Mesothelial cell of epicardium (in vitro differentiated cells): ENCODE results near the gene OPA3. TPM values are rescaled to one million over a fixed set of nuclear protein-coding genes. Genes with fewer than 3 reads are reported as not detected.

Experiments
- DNase-seq, 2 experiments: peaks; one replicate each; pipeline ENCODE4 v3.0.0; 2021; ENCODE audit warnings: low spot score in 2 of 2; ENCODE audit not compliant: unreplicated experiment in 2 of 2
- H3K27ac Mint-ChIP-seq: 2 replicates; pipeline ENCODE4 v1.8.0; 2021; ENCODE audit warnings: mixed read lengths
- H3K27me3 Mint-ChIP-seq: 2 replicates; pipeline ENCODE4 v1.8.0; 2021; ENCODE audit warnings: low read depth, mixed read lengths
- H3K36me3 Mint-ChIP-seq: 2 replicates; pipeline ENCODE4 v1.8.0; 2021; ENCODE audit warnings: mixed read lengths
- H3K4me1 Mint-ChIP-seq: 2 replicates; pipeline ENCODE4 v1.8.0; 2021; ENCODE audit warnings: mixed read lengths
- H3K4me3 Mint-ChIP-seq: 2 replicates; pipeline ENCODE4 v1.8.0; 2021; ENCODE audit warnings: mild to moderate bottlenecking, moderate library complexity, mixed read lengths
- H3K9me3 Mint-ChIP-seq: 2 replicates; pipeline ENCODE4 v1.8.0; 2021; ENCODE audit warnings: mixed read lengths
- total RNA-seq: library from RNA; stranded (reverse); gene quantifications from 3 replicates; pipeline ENCODE4 v1.2.1, GENCODE V29; 2021
- TF ChIP-seq, protein P1 (sequence below): fragments of 200-600 bp; sonication (generic); IDR thresholded peaks from one replicate; pipeline ENCODE4 v1.5.0; 2021; ENCODE audit warnings: antibody characterized with exemption; ENCODE audit not compliant: unreplicated experiment

OPA3 gene
- total RNA-seq, 1 donor from 2014 or later: 11.6 TPM

DNA sequence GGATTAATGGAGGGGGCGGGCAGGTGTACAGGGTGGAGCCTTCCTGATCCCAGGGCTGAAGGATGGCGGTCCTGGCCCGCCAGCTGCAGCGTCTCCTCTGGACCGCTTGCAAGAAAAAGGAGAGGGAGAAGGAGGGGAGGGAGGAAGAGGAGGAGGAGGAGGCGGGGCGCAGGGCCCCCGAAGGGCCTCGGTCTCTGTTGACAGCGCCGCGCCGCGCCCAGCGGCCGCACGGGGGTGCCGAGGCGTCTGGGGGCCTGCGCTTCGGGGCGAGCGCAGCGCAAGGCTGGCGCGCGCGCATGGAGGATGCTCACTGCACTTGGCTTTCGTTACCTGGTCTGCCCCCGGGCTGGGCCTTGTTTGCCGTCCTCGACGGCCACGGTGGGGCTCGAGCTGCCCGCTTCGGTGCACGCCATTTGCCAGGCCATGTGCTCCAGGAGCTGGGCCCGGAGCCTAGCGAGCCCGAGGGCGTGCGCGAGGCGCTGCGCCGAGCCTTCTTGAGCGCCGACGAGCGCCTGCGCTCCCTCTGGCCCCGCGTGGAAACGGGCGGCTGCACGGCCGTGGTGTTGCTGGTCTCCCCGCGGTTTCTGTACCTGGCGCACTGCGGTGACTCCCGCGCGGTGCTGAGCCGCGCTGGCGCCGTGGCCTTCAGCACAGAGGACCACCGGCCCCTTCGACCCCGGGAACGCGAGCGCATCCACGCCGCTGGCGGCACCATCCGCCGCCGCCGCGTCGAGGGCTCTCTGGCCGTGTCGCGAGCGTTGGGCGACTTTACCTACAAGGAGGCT is 86.0 kb downstream of the OPA3 start, which contains the start of gene PPM1N:
TSS of gene PPM1N (plus strand) at position 33 of the 785 bp plus-strand sequence. CDS start at position 63, 30 bp downstream.
- TF ChIP-seq, protein P1, sequence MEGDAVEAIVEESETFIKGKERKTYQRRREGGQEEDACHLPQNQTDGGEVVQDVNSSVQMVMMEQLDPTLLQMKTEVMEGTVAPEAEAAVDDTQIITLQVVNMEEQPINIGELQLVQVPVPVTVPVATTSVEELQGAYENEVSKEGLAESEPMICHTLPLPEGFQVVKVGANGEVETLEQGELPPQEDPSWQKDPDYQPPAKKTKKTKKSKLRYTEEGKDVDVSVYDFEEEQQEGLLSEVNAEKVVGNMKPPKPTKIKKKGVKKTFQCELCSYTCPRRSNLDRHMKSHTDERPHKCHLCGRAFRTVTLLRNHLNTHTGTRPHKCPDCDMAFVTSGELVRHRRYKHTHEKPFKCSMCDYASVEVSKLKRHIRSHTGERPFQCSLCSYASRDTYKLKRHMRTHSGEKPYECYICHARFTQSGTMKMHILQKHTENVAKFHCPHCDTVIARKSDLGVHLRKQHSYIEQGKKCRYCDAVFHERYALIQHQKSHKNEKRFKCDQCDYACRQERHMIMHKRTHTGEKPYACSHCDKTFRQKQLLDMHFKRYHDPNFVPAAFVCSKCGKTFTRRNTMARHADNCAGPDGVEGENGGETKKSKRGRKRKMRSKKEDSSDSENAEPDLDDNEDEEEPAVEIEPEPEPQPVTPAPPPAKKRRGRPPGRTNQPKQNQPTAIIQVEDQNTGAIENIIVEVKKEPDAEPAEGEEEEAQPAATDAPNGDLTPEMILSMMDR: no peak
- H3K4me1 Mint-ChIP-seq: peaks cover 16% of the 10 kb centered on the region
- H3K27ac Mint-ChIP-seq: peak within 1 kb of the TSS; percentile 50
- no peaks in the 10 kb centered on the region for H3K9me3 Mint-ChIP-seq
- no peaks in the 10 kb centered on the region for H3K36me3 Mint-ChIP-seq
- DNase-seq: peak in 1 of 2 experiments; percentile 44
- peak within 1 kb of the TSS; percentile 70 for H3K4me3 Mint-ChIP-seq
- peaks cover 65% of the 10 kb centered on the region for H3K27me3 Mint-ChIP-seq

DNA sequence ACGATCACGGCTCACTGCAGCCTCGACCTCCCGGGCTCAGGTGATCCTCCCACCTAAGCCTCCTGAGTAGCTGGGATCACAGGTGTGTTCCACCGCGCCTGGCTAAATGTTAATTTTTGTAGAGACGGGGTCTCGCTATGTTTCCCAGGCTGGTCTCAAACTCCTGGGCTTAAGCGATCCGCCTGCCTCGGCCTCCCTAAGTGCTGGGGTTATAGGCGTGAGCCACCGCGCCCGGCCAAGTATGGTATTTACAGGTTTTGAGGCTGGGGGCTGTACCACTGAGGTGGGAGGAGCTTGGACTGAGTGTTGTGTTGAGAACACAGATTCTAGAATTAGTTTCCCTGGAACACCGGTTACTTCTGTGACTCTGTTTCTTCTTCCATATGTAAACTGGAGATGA is 86.8 kb downstream of the OPA3 start:
- TF ChIP-seq, protein P1: no peak
- H3K27ac Mint-ChIP-seq: no peak overlapping the region
- H3K27me3 Mint-ChIP-seq: peaks cover 65% of the 10 kb centered on the region
- peak overlapping the region; percentile 37 for H3K4me3 Mint-ChIP-seq
- no peak for DNase-seq
- peaks cover 22% of the 10 kb centered on the region for H3K4me1 Mint-ChIP-seq
- no peaks in the 10 kb centered on the region for H3K36me3 Mint-ChIP-seq
- no peaks in the 10 kb centered on the region for H3K9me3 Mint-ChIP-seq

DNA sequence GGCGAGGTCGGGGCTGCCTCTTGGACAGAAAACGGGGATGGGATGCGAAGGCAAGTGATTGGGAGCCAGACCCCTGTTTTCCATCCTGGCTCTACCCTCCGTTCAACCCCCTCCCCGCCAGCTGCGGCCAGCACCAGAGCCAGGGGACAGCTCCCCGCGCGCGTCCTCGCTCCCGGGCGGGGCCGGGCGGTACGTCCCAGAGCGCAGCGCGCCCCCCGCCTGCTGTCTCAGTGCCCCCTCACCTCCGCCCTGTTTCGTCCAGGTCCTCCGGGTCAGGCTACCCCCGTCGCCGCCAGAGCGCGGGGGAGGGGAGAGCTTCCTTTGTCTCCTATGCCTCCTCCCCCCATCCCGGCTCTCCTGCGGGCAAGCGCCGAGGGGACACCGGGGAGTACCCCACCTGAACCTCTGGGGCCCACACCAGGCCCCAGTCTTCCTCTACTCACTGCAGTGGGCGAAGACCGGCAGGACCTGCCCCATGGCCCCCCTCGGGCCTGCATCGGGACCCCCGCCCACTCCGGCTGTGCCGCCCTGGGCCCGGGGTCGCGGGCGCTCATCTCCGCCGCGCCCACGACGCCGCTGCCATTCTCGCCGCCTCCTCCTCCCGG is 88.2 kb downstream of the OPA3 start:
- no peak overlapping the region for H3K27ac Mint-ChIP-seq

DNA sequence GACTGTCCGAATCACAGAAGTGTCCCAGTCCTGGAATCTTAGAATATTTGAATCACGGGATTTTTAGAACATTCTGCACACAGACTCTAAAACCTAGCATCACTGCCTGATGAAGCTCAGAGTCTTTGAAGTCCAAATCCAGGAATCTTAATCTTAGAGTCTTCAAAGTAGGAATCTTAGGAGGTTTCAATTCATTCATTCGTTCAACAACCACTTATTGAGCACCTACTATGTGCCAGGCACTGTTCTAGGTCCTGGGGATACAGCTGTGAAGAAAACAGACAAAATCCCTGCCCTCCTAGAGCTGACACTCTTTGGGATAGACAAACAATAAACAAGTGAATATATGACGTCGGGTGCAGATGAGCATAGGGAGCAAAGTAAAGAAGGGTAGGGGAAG is 89.4 kb downstream of the OPA3 start:
- Mint-ChIP-seq H3K36me3 (no peaks in the 10 kb centered on the region), H3K27me3 (peaks cover 42% of the 10 kb centered on the region)

More for the DNA sequence above, 88.2 kb downstream of the OPA3 start:
- TF ChIP-seq, protein P1: no peak
- Mint-ChIP-seq H3K9me3 (no peaks in the 10 kb centered on the region), H3K4me1 (peaks cover 25% of the 10 kb centered on the region), H3K27me3 (peaks cover 55% of the 10 kb centered on the region), H3K36me3 (no peaks in the 10 kb centered on the region), H3K4me3 (peak overlapping the region; percentile 67)
- DNase-seq: peak; percentile 61 to 80

DNA sequence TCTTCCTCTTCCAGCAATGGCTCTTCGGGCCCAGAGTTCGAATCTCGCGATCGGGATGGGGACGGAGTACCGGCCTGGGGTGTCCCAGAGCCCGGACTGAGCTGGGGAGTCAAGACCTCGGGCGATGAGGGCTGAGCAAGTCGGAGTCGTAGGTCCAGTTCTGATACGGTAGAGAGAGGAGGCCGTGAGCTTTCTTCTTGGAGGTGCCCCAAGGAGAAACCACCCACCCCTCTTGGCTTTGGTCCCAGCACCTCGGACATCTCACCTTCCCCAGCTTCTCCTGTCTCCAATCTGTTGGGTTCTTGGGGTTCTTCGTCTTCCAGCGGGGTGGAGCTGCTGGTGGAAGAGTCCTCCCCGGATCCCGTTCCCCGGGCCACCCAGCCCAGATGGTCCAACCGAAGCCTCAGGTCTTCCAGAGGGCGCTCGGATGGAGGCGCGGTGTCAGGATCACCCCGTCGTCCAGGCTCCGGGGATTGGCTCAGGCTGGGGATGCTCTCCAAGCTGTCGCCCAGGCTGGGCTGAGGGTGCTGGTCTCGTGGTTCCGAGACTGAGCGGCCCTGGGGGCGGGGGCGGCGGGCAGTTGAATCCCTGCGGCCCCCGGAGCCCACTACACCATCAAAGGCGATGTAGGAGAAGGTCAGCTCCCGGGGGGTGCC is 90.2 kb downstream of the OPA3 start:
- Mint-ChIP-seq H3K4me3 (peak overlapping the region; percentile 28), H3K27ac (no peak overlapping the region), H3K36me3 (no peaks in the 10 kb centered on the region), H3K9me3 (no peaks in the 10 kb centered on the region), H3K27me3 (peaks cover 34% of the 10 kb centered on the region), H3K4me1 (peaks cover 22% of the 10 kb centered on the region)
- DNase-seq: no peak
- TF ChIP-seq, protein P1: no peak

More for the DNA sequence above, 89.4 kb downstream of the OPA3 start:
- TF ChIP-seq, protein P1: no peak
- H3K27ac Mint-ChIP-seq: no peak overlapping the region
- H3K4me1 Mint-ChIP-seq: peaks cover 25% of the 10 kb centered on the region
- peak overlapping the region; percentile 67 for H3K4me3 Mint-ChIP-seq
- H3K9me3 Mint-ChIP-seq: no peaks in the 10 kb centered on the region
- DNase-seq: no peak
